ENCODE measurements around the gene NCKAP5.

NCKAP5 gene

DNA sequence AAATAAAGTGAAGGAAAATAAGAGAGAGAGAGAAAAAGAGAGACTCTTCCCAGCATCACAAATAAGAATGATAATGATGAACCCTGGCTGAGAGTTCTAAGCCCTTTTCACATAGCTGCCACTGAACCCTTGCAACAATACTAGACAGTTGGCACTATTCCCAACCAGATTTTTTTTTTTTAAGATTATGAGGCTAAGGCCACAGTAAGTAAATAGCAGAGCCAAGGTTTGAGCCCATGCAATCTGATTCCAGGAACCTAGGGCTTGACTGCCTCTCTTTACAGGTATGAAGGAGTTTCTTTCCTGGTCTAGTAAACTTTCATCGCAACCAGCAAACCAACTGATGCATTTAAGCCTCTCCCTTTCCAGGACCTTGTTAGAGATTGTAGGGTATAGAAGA is 424.6 kb downstream of the NCKAP5 start:
- DNase-seq (ENCODE audit: low read depth), result no peak

DNA sequence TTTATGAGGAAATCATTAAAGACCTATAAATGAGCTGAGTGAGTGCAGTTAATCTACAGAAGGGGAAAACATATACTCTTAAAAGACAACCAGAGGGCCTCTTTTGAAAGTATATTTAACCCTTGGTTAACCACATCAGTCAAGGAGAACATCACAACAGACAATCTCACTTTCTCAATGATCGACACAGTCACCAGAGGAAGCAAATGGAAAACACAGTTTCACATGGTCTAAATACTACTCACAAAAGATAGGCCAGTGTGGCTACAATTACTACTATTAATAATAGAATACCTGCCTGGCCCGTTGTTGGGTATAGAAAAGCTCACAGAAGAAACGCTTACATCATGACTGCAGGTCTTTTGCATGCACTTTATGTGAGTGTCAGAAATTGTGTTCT is 426.2 kb downstream of the NCKAP5 start:
- DNase-seq (ENCODE audit: low read depth), result no peak

- no peak for DNase-seq (ENCODE audit: low read depth)
Observed at GRCh38 chr2:133140620-133141019, 427.6 kb downstream of the NCKAP5 start.

- no peak for DNase-seq (ENCODE audit: low read depth)
Observed at GRCh38 chr2:133139847-133140533, 428.3 kb downstream of the NCKAP5 start.

GRCh38 chr2:133138693-133139092 is 429.6 kb downstream of the NCKAP5 start:
- DNase-seq (ENCODE audit: low read depth), result no peak

GRCh38 chr2:133135035-133135654 is 433.1 kb downstream of the NCKAP5 start:
- DNase-seq (ENCODE audit: low read depth), result no peak

- DNase-seq (ENCODE audit: low read depth), result no peak
Observed at GRCh38 chr2:133130548-133131246, 437.6 kb downstream of the NCKAP5 start.

DNA sequence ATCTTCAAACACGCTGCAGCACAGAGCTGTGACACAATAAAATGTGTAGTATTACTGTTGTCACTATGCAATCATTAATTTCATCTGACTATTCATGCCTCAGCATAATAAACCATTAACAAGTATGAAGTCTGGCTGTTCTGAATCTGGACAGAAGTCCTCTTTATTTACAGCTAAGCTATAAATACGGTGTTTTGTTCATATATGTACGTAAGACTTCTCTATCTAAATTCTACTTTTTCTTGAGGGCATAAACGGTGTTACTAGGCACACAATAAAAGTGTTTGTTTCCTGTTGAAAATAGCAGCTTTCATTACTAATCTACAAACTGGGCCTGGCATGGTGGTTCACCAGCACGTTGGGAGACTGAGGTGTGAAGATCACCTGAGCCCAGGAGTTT is 443.8 kb downstream of the NCKAP5 start:
- no peak for DNase-seq (ENCODE audit: low read depth)

DNA sequence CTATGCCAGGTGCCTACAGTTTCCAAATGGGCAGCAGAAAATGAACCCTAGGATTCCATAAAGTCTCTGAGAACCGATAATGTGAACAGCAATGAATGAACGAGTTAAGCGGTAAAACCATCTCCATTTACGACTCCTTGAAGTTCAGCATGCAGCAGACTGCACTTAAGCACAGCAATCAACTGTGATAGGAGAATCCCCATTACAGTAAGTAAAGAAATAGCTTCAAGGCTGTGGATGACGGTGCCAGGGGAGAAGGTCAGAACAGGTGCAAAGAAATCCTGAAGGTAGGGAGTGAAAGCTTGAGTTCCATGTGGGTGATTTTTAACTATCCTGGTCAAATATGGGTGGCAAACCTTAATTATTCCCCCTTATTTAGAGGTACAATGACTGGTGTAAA is 444.4 kb downstream of the NCKAP5 start:
- no peak for DNase-seq (ENCODE audit: low read depth)

DNA sequence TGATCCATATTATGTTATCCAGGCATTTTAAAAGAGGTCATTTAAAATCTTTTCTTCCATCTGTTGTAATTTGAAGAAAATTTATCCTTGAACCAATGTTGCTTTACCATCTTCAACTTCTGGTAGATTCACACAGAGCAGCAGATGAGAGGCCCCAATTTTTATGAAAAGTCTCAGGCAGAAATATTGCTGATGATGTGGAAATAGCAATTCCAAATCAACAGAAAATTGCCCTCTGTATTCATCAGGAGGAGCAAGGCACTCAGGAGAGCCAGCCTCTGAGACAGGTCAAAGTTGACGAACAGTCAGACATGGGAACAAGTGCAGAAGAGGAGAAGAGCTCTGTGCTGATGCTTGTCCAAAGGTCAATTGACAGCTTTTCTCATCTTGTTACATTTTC is 444.9 kb downstream of the NCKAP5 start:
- DNase-seq (ENCODE audit: low read depth), result no peak

DNA sequence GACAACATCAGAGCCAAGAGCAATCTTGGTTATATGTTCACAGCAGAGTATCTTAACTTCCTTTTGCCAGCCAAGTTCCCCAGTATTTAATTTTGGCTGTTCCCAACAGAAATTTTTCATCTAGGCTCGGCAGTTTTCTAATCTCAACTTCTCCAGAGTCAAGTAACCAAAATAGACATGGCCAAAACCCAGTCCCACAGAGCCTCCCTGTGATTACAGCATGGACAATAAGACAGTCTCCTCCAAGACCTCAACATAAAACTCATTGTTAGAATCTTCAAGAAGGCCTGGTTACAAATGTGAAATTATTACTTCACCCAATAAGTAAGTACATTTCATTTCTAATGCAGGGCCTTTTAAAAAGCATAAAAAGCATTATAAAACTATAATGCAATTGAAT is 445.7 kb downstream of the NCKAP5 start:
- no peak for DNase-seq (ENCODE audit: low read depth)

- no peak for DNase-seq (ENCODE audit: low read depth)
Observed at GRCh38 chr2:133120310-133120709, 448.0 kb downstream of the NCKAP5 start.

GRCh38 chr2:133110201-133110600 is 458.1 kb downstream of the NCKAP5 start:
- no peak for DNase-seq (ENCODE audit: low read depth)

GRCh38 chr2:133109772-133110171 is 458.5 kb downstream of the NCKAP5 start:
- no peak for DNase-seq (ENCODE audit: low read depth)

GRCh38 chr2:133107058-133107815 is 461.0 kb downstream of the NCKAP5 start:
- DNase-seq (ENCODE audit: low read depth), result no peak

- no peak for DNase-seq (ENCODE audit: low read depth)
Observed at GRCh38 chr2:133104871-133105270, 463.4 kb downstream of the NCKAP5 start.

GRCh38 chr2:133098787-133099186 is 469.5 kb downstream of the NCKAP5 start:
- no peak for DNase-seq (ENCODE audit: low read depth)

DNA sequence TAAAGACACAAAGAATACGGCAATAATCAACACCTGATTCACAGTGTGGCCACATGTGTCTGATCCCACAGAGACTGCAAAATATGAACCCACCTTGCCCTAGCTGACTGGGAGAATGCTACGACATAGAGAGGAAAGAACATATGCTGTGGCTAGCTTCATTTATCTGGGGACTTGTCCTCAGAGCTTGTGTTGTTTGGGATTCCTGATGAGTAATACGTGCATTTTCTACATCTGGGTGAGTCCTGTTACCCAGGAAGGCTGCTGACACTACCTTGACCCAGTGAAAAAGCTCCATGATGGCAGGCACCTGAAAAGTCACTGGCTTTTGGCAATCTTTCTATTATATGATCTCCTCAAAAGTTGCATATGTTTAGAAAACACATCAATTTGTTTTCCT is 470.6 kb downstream of the NCKAP5 start:
- DNase-seq (ENCODE audit: low read depth), result no peak

DNA sequence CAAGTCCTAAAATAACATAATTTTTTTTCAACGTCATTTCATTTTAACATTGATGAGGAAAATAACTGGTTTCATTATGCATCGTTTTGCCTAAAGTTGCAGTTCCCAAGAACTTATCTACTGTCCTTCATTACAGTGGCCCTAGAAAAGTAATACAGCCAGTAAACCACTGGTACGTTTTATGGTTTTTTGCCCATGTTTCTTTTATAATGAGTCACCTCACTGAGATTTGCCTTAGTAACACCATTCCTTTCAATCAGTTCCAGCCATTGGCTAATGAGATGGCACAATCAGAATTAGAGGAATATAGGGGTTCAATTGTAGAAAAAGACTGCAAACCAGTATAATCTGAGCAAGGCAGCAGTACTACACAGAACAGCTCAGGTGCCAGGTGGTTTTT is 475.7 kb downstream of the NCKAP5 start:
- DNase-seq (ENCODE audit: low read depth), result no peak

DNA sequence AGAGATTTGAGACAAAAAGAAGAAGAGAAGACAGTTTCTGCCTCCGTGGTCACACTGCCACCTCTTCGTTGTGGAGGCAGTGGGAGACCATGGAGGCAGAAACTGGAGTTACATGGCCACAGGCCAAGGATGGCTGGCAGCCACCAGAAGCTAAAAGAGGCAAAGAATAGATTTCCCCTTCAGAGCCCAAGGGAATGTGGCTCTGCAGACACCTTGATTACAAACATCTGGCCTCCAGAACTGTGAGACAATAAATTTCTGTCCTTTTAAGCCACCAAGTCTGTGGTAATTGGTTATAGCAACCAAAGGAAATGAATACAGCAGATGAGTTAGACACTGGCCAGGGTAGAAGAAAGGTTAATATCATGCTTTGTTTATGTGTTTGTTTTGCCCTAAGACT is 477.9 kb downstream of the NCKAP5 start:
- DNase-seq (ENCODE audit: low read depth), result no peak

DNA sequence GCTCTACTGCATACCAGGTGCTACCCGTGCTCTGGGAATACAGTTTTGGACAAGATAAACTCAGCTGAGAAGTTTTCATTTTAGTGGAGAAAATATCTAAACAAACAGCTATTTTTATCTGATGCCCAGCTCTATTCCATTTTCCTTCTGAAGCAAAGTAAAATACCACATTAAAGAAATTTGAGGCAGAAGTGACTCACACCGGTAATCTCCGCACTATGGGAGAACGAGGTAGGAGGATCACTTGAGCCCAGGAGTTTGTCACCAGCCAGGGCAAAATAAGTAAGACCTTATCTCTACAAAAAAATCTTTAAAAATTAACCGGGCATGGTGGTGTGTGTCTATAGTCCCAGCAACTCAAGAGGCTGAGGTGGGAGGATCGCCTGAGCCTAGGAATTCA is 482.1 kb downstream of the NCKAP5 start:
- no peak for DNase-seq (ENCODE audit: low read depth)

DNA sequence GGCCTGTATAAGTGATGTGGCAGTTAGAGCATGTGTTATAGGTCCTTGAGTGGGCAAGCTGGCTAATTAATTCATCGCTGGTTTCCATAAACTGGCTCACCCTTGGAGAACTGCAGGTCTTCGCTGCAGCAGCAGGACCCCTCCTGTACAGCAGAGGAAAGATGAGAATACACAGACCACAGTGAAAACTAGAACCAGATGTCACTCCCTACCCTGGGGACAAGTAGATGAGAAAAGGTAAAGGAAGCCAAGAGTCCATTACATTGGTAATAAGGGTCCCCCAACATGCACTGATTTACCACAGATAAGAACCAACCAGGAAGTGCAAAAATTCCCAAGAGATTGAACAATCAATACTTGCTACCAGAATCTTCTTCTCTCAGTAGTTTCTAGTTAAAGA is 482.6 kb downstream of the NCKAP5 start:
- DNase-seq (ENCODE audit: low read depth), result no peak

GRCh38 chr2:133082034-133082433 is 486.2 kb downstream of the NCKAP5 start:
- no peak for DNase-seq (ENCODE audit: low read depth)
